Loucy (cell line): Measurements from ENCODE around the gene POP5.
A peak's percentile ranks its signal among the peaks of the same experiment; 100 is the strongest.
"Not testable (repeated sequence)": the region's sequence is repeated elsewhere in the genome, so short reads cannot be mapped to it uniquely, and the experiment has no call there.

Source experiments
- H2AFZ ChIP-seq: fragments of 200-600 bp; sonication (generic); 2 replicates; pipeline ENCODE4 v1.6.0; 2016; ENCODE audit warnings: antibody characterized with exemption, mild to moderate bottlenecking, low read length, moderate library complexity
- H3F3A ChIP-seq: fragments of 200-600 bp; 2 replicates; pipeline ENCODE4 v1.6.0; 2016; ENCODE audit warnings: antibody characterized with exemption, low read depth, mild to moderate bottlenecking
- H3K27me3 ChIP-seq: fragments of 200-600 bp; sonication (generic); 2 replicates; pipeline ENCODE4 v1.6.1; 2014; ENCODE audit warnings: low read length, mild to moderate bottlenecking; ENCODE audit not compliant: insufficient read depth, poor library complexity, severe bottlenecking
- H3K36me3 ChIP-seq: fragments of 200-600 bp; sonication (generic); 2 replicates; pipeline ENCODE4 v1.6.1; 2016; ENCODE audit warnings: low read length; ENCODE audit not compliant: insufficient read depth
- H3K4me1 ChIP-seq: fragments of 200-600 bp; sonication (generic); 2 replicates; pipeline ENCODE4 v1.5.1; 2014; ENCODE audit warnings: low read length, mild to moderate bottlenecking; ENCODE audit not compliant: insufficient read depth, poor library complexity, severe bottlenecking
- H3K4me2 ChIP-seq: fragments of 200-600 bp; sonication (generic); 2 replicates; pipeline ENCODE4 v1.6.0; 2014; ENCODE audit warnings: antibody characterized with exemption, low read length, low read depth, mild to moderate bottlenecking; ENCODE audit not compliant: poor library complexity, severe bottlenecking
- H3K4me3 ChIP-seq: fragments of 200-600 bp; sonication (generic); 2 replicates; pipeline ENCODE4 v1.5.1; 2014; ENCODE audit warnings: low read length, mild to moderate bottlenecking, mixed read lengths; ENCODE audit not compliant: poor library complexity, severe bottlenecking
- H3K79me2 ChIP-seq: fragments of 200-600 bp; sonication (generic); 2 replicates; pipeline ENCODE4 v1.6.1; 2014; ENCODE audit warnings: low read length; ENCODE audit not compliant: insufficient read depth
- H3K9ac ChIP-seq: fragments of 200-600 bp; sonication (generic); 2 replicates; pipeline ENCODE4 v1.6.0; 2014; ENCODE audit warnings: mild to moderate bottlenecking, low read depth, low read length, moderate library complexity; ENCODE audit not compliant: poor library complexity, severe bottlenecking
- H3K9me2 ChIP-seq: fragments of 200-600 bp; sonication (generic); replicated peaks from 2 replicates; pipeline ENCODE4 v1.6.1; 2016; ENCODE audit warnings: low read depth, low read length, mixed read lengths
- H3K9me3 ChIP-seq: fragments of 200-600 bp; sonication (generic); 2 replicates; pipeline ENCODE4 v1.6.1; 2014; ENCODE audit warnings: mild to moderate bottlenecking, antibody characterized with exemption, low read length, low read depth; ENCODE audit not compliant: insufficient read depth
- H4K20me1 ChIP-seq: fragments of 200-600 bp; sonication (generic); 2 replicates; pipeline ENCODE4 v1.6.0; 2014; ENCODE audit warnings: antibody characterized with exemption, low read length, mild to moderate bottlenecking; ENCODE audit not compliant: insufficient read depth, poor library complexity, severe bottlenecking
- CTCF ChIP-seq: fragments of 200-600 bp; sonication (generic); conservative IDR thresholded peaks from 2 replicates; pipeline ENCODE4 v1.5.1; 2014; ENCODE audit warnings: mild to moderate bottlenecking, antibody characterized with exemption, low read length
- EZH2phosphoT487 ChIP-seq: fragments of 200-600 bp; IDR thresholded peaks from 2 replicates; pipeline ENCODE4 v1.6.1; 2018; ENCODE audit warnings: antibody characterized with exemption, mild to moderate bottlenecking, moderate library complexity, borderline replicate concordance

POP5 gene

GRCh38 chr12:120534203-120534702 lies 46.9 kb downstream of the POP5 start, which contains the start of gene RNF10:
Gene RNF10, plus strand, starts transcription at chr12:120534356. Its CDS starts 456 bp downstream, at chr12:120534812.
- Histone ChIP-seq H3K4me3 (peak within 1 kb of the TSS; percentile 88), H3K9ac (peak within 1 kb of the TSS; percentile 83), H2AFZ (peak within 1 kb of the TSS; percentile 91), H3K27me3 (no peaks in the 10 kb centered on the region), H3K79me2 (peaks cover 51% of the 10 kb centered on the region), H3K9me3 (no peaks in the 10 kb centered on the region), H3K4me1 (peaks cover 46% of the 10 kb centered on the region), H3K9me2 (no peaks in the 10 kb centered on the region), H4K20me1 (peaks cover 46% of the 10 kb centered on the region), H3K36me3 (no peaks in the 10 kb centered on the region), H3F3A (no peaks in the 10 kb centered on the region), H3K4me2 (peak within 1 kb of the TSS; percentile 93)
- TF ChIP-seq EZH2phosphoT487 (no peak), CTCF (no peak)

GRCh38 chr12:120532701-120533238 lies 48.4 kb downstream of the POP5 start:
- no peaks in the 10 kb centered on the region for H3K36me3 ChIP-seq
- H3K9me2 ChIP-seq: no peaks in the 10 kb centered on the region
- H3K79me2 ChIP-seq: peaks cover 44% of the 10 kb centered on the region
- no peaks in the 10 kb centered on the region for H3K9me3 ChIP-seq
- no peak overlapping the region for H2AFZ ChIP-seq
- H3K4me3 ChIP-seq: no peak overlapping the region
- H3F3A ChIP-seq: no peaks in the 10 kb centered on the region
- no peak for TF ChIP-seq CTCF
- no peak for TF ChIP-seq EZH2phosphoT487
- peaks cover 36% of the 10 kb centered on the region for H3K4me1 ChIP-seq
- H4K20me1 ChIP-seq: peaks cover 31% of the 10 kb centered on the region
- H3K9ac ChIP-seq: no peak overlapping the region
- H3K4me2 ChIP-seq: no peak overlapping the region
- no peaks in the 10 kb centered on the region for H3K27me3 ChIP-seq

GRCh38 chr12:120530418-120530761 lies 50.8 kb downstream of the POP5 start:
- not testable (repeated sequence) for H3K27me3 ChIP-seq, H3F3A ChIP-seq, H3K9me3 ChIP-seq, H3K9ac ChIP-seq, H3K9me2 ChIP-seq, H3K36me3 ChIP-seq, H3K4me3 ChIP-seq, H2AFZ ChIP-seq, H4K20me1 ChIP-seq, H3K4me2 ChIP-seq
- Histone ChIP-seq H3K4me1 (peaks cover 15% of the 10 kb centered on the region), H3K79me2 (peaks cover 20% of the 10 kb centered on the region)
